HUES48 (cell line): ENCODE results near the gene ATP5MC2.
"Not testable (repeated sequence)": the region's sequence is repeated elsewhere in the genome, so short reads cannot be mapped to it uniquely, and the experiment has no call there.

ENCODE experiments used
- H3K27ac ChIP-seq: one replicate; pipeline ENCODE4 v1.7.0; 2013; ENCODE audit warnings: low read depth, low read length, inconsistent platforms
- H3K27me3 ChIP-seq: 2 replicates; pipeline ENCODE4 v1.6.1; 2013; ENCODE audit warnings: mild to moderate bottlenecking, low read length; ENCODE audit not compliant: control insufficient read depth, insufficient read depth
- H3K36me3 ChIP-seq: 2 replicates; pipeline ENCODE4 v1.6.1; 2013; ENCODE audit warnings: low read length; ENCODE audit not compliant: control insufficient read depth, insufficient read depth
- H3K4me1 ChIP-seq: 2 replicates; pipeline ENCODE4 v1.6.1; 2013; ENCODE audit warnings: mild to moderate bottlenecking, low read length; ENCODE audit not compliant: control insufficient read depth, insufficient read depth
- H3K4me3 ChIP-seq: 2 replicates; pipeline ENCODE4 v1.5.1; 2013; ENCODE audit warnings: mild to moderate bottlenecking, low read depth, low read length
- H3K9ac ChIP-seq: 2 replicates; pipeline ENCODE4 v1.6.1; 2013; ENCODE audit warnings: mild to moderate bottlenecking, low read depth, low read length, moderate library complexity
- H3K9me3 ChIP-seq: 2 replicates; pipeline ENCODE4 v1.6.1; 2013; ENCODE audit warnings: low read length; ENCODE audit not compliant: control insufficient read depth, insufficient read depth

Gene ATP5MC2

DNA sequence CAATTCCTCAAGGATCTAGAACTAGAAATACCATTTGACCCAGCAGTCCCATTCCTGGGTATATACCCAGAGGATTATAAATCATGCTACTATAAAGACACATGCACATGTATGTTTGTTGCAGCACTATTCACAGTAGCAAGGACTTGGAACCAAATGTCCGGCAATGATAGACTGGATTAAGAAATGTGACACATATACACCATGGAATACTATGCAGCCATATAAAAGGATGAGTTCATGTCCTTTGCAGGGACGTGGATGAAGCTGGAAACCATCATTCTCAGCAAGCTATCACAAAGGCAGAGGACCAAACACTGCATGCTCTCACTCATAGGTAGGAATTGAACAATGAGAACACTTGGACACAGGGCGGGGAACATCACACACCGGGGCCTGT is 29.6 kb downstream of the ATP5MC2 start:
- H3K36me3 ChIP-seq, H3K27me3 ChIP-seq, H3K9me3 ChIP-seq, H3K4me1 ChIP-seq, H3K27ac ChIP-seq, H3K4me3 ChIP-seq, H3K9ac ChIP-seq: not testable (repeated sequence)

DNA sequence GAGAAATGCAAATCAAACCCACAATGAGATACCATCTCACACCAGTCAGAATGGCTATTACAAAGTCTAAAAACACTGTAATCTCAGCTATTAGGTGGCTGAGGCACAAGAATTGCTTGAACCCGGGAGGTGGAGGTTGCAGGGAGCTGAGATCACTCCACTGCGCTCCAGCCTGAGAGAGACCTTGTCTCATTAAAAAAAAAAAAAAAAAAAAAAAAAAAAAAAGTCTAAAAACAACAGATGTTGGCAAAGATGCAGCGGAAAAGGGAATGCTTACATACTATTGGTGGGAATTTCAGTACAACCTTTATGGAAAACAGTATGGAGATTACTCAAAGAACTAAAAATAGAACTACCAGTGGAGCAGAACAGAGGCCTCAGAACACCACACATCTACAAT is 30.7 kb downstream of the ATP5MC2 start:
- no peaks in the 10 kb centered on the region for H3K4me1 ChIP-seq
- no peaks in the 10 kb centered on the region for H3K36me3 ChIP-seq
- no peak overlapping the region for H3K27ac ChIP-seq
- H3K9me3 ChIP-seq, result no peaks in the 10 kb centered on the region
- no peak overlapping the region for H3K4me3 ChIP-seq
- H3K27me3 ChIP-seq, result no peaks in the 10 kb centered on the region
- no peak overlapping the region for H3K9ac ChIP-seq

DNA sequence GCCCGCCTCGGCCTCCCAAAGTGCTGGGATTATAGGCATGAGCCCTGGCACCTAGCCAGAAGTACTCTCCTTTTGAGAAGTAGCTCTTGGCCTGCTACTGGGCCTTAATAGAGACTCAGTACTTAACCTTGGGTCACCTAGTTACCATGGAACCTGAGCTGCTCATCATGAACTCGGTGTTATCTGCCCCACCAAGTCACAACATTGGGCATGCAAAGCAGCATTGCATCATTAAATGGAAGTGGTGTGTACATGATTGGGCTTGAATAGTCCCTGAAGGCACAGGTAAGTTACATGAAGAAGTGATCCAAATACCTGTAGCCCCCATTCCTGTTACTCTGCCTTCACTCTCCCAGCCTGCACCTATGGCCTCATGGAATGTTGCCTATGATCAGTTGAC is 31.8 kb downstream of the ATP5MC2 start:
- no peaks in the 10 kb centered on the region for H3K27me3 ChIP-seq
- H3K4me1 ChIP-seq, result no peaks in the 10 kb centered on the region
- no peak overlapping the region for H3K4me3 ChIP-seq
- H3K9ac ChIP-seq, result no peak overlapping the region
- no peaks in the 10 kb centered on the region for H3K36me3 ChIP-seq
- no peaks in the 10 kb centered on the region for H3K9me3 ChIP-seq
- no peak overlapping the region for H3K27ac ChIP-seq

DNA sequence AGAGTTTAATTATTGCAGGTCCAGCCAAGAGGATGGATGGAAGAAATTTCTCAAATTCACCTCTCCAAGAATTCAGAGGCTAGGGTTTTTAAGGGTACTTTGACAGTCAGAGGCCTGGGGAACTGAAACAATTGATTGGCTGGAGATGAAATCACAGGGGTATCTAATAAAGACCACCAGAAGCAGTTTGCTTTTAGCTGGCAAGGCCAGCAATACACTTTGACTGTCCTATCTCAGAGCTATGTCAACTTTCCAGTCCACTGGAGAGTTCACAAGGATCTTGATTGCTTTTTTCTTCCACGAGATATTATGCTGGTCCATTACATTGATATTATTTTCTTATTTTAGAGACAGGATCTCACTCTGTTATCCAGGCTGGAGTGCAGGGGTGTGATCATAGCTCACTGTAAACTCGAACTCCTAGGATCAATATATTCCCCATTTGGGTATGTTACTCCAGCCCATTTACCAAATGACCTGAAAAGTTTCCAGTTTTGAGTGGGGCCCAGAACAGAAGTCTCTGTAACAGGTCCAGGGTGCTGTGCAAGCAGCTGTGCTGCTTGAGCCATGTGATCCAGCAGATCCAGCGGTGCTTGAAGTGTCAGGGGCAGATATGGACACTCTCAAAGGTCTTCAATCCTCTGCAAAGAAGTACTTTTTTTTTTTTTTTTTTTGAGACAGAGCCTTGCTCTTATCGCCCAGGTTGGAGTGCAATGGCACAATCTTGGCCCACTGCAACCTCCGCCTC is 32.5 kb downstream of the ATP5MC2 start:
- no peaks in the 10 kb centered on the region for H3K27me3 ChIP-seq
- H3K36me3 ChIP-seq, result no peaks in the 10 kb centered on the region
- no peak overlapping the region for H3K9ac ChIP-seq
- H3K27ac ChIP-seq, result no peak overlapping the region
- no peak overlapping the region for H3K4me3 ChIP-seq
- no peaks in the 10 kb centered on the region for H3K9me3 ChIP-seq
- no peaks in the 10 kb centered on the region for H3K4me1 ChIP-seq

DNA sequence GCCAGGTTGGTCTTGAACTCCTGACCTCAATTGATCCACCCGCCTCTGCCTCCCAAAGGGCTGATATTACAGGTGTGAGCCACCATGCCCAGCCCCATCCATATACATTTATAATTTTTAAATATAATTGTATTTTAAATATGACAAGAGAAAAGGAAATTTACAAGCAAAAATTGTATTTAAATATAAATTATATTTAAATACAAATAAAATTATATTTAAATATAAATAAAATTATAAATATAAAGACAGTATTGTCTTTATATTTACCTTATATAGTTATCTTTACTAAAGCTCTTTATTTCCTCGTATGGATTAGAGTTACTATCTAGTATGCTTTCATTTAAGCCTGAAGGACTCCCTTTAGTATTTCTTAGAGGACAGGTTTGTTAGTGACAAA is 37.8 kb downstream of the ATP5MC2 start:
- no peaks in the 10 kb centered on the region for H3K27me3 ChIP-seq
- H3K4me3 ChIP-seq, result no peak overlapping the region
- no peaks in the 10 kb centered on the region for H3K9me3 ChIP-seq
- H3K9ac ChIP-seq, result no peak overlapping the region
- H3K4me1 ChIP-seq, result no peaks in the 10 kb centered on the region
- no peaks in the 10 kb centered on the region for H3K36me3 ChIP-seq
- H3K27ac ChIP-seq, result no peak overlapping the region

DNA sequence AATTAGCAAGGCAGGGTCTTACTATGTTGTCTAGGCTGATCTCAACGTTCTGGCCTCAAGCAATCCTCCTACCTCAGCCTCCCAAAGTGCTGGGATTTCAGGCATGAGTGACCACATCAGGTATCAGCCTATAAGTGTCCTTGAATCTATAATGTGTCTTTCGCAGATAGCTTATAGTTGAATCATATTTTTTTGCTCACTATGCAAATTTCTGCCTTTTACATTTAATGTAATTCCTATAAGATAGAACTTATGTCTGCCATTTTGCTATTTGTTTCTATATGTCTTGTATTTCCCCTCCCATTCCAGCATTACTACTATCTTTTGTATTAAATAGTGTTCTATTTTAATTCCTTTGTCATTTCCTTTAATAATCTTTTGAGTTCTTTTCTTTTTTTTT is 39.2 kb downstream of the ATP5MC2 start:
- Histone ChIP-seq H3K27me3 (no peaks in the 10 kb centered on the region), H3K36me3 (no peaks in the 10 kb centered on the region), H3K4me3 (no peak overlapping the region), H3K27ac (no peak overlapping the region), H3K9ac (no peak overlapping the region), H3K9me3 (no peaks in the 10 kb centered on the region), H3K4me1 (no peaks in the 10 kb centered on the region)

DNA sequence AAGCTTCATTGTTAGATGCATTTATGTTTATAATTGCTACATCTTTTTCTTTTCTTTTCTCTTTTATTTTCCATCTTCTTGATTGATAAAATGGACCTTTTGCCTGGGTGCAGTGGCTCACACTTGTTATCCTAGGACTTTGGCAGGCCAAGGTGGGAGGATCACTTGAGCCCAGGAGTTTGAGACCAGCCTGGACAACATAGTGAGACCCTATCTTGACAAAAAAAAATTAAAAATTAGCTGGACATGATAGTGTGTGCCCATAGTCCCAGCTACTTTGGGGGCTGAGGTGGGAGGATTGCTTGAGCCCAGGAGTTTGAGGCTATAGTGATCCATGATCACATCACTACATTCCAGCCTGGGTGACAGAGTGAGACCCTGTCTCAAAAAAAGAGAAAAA is 40.2 kb downstream of the ATP5MC2 start:
- H3K36me3 ChIP-seq, H3K4me3 ChIP-seq, H3K27ac ChIP-seq, H3K9ac ChIP-seq, H3K4me1 ChIP-seq, H3K9me3 ChIP-seq, H3K27me3 ChIP-seq: not testable (repeated sequence)

DNA sequence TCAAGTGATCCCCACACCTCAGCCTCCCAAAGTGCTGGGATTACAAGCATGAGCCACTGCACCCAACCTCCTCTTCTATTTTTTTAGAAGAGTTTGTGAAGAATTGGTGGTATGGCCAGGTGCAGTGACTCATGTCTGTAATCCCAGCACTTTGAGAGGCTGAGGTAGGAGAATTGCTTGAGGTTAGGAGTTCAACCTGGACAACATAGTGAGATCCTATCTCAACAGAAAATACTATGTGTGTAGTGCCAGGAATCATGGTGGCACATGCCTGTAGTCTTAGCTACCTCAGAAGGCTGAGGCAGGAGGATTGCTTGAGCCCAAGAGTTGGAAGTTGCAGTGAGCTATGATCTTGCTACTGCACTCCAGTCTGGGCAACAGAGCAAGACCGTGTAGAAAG is 44.2 kb downstream of the ATP5MC2 start:
- Histone ChIP-seq H3K9ac (no peak overlapping the region), H3K4me3 (no peak overlapping the region), H3K27ac (no peak overlapping the region), H3K4me1 (peaks cover 6% of the 10 kb centered on the region; the same call in 1 of the 2 replicates), H3K27me3 (no peaks in the 10 kb centered on the region), H3K9me3 (no peaks in the 10 kb centered on the region), H3K36me3 (no peaks in the 10 kb centered on the region)

DNA sequence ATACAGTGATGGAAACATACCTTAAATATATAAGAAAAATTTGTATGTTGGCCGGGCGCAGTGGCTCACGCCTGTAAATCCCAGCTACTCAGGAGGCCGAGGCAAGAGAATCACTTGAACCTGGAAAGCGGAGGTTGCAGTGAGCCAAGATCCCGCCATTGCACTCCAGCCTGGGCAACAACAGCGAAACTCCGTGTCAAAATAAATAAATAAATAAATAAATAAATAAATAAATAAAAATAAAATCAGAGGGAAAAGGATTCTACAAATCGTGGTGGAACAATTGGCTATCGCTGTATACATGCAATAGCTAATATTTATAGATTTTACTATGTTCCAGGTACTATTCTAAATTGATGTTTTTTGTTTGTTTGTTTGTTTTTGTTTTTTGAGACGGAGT is 48.0 kb downstream of the ATP5MC2 start:
- Histone ChIP-seq H3K9me3 (no peaks in the 10 kb centered on the region), H3K36me3 (no peaks in the 10 kb centered on the region), H3K9ac (no peak overlapping the region), H3K4me3 (no peak overlapping the region), H3K4me1 (peaks cover 20% of the 10 kb centered on the region), H3K27me3 (no peaks in the 10 kb centered on the region), H3K27ac (no peak overlapping the region)

DNA sequence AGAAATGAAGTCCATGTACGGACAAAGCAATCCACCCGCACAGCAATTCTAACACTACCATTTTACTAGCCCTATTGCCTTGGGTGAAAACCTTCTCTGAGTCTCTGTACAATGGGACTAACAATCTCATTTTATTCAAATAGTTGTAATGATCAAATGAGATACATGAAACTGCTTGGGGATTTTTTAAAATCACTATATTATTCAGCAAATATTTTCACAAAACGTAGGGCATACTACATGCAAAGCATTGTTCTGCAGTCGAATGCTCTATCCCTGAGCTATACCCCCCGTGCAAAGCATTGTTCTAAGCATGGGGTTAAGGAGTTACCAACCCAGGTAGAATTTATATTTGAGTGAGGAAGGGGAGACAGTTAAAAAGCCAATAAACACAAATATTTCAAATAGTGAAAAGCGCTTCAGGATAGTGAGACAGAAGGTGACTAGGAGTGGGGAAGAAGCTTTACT is 49.1 kb downstream of the ATP5MC2 start:
- Histone ChIP-seq H3K4me1 (peaks cover 20% of the 10 kb centered on the region), H3K27ac (peak overlapping the region; percentile 98), H3K9ac (peak overlapping the region; percentile 97), H3K9me3 (no peaks in the 10 kb centered on the region), H3K4me3 (peak overlapping the region; percentile 81), H3K36me3 (no peaks in the 10 kb centered on the region), H3K27me3 (no peaks in the 10 kb centered on the region)

DNA sequence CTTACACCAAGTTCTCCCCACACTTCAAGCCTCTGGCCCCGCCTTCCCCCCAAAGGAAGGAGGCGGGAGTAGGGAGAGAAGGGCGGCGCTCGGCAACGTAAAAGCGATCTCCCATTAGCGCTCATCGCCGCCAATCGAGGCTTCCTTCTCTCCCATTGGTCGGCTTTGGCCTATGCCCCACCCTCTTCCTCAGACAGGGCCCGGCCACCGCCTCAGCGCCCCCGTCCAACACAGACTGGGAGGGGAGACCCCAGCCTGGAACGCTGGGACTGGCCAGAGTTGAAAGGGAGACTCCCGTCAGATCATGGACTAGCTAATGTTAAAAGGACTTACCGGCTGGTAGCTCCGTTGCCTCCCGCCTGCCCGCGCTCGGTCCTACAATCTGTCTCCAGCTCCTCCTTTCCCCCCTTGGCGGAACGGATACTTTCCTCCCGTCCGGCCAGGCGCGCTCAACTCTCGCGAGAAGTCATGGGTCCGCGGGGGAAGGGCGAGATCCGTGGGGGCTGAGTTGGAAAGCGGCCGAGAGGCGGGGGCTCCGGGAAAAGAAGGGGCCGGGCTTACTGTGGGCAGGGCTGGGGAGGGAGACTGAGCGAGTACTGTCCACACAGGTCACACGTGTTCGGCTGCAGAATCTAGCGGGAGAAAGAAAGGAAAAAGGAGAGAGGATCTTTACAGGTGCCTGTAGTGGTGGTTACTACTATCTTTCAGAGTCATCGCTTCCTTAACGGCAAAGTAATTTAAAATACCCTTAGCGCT is 49.8 kb downstream of the ATP5MC2 start, which contains the start of gene ATF7:
TSS of gene ATF7 (minus strand) at position 437 of the 756 bp plus-strand sequence. CDS start 25,382 bp downstream, outside the sequence.
- no peaks in the 10 kb centered on the region for H3K9me3 ChIP-seq
- H3K36me3 ChIP-seq, result no peaks in the 10 kb centered on the region
- H3K9ac ChIP-seq, result peak within 1 kb of the TSS; percentile 97
- H3K4me3 ChIP-seq, result peak within 1 kb of the TSS; percentile 81
- H3K27ac ChIP-seq, result peak within 1 kb of the TSS; percentile 98
- no peaks in the 10 kb centered on the region for H3K27me3 ChIP-seq
- peaks cover 20% of the 10 kb centered on the region for H3K4me1 ChIP-seq
